K562 (cell line): Measurements from ENCODE around the gene ZMIZ1.

Experiments
- BRD9 ChIP-seq: fragments of 450-650 bp; IDR thresholded peaks from 2 replicates; pipeline ENCODE4 v1.6.1; 2018; ENCODE audit warnings: low read depth; ENCODE audit not compliant: partially characterized antibody
- HDAC8 ChIP-seq: fragments of 450-650 bp; IDR thresholded peaks from 2 replicates; pipeline ENCODE4 v1.6.1; 2016; ENCODE audit warnings: mild to moderate bottlenecking, missing genetic modification characterization, moderate library complexity, missing compliant biosample characterization
- IRF2 ChIP-seq: sonication (generic); formaldehyde crosslinking; IDR thresholded peaks from 2 replicates; pipeline ENCODE4 v1.8.1; 2022; ENCODE audit warnings: mild to moderate bottlenecking, missing genetic modification reagents
- JUN ChIP-seq, 2 experiments: sonication (generic) in 1 of 2; formaldehyde crosslinking in 1 of 2; IDR thresholded peaks; 2 replicates each; pipeline versions ENCODE4 v1.6.1 to v1.8.0; 2012 to 2022; ENCODE audit warnings: borderline replicate concordance in 2 of 2, mild to moderate bottlenecking in 2 of 2, improper control_type of control experiment in 1 of 2, low read depth in 1 of 2, low read length in 1 of 2, missing genetic modification reagents in 1 of 2
- TAF1 ChIP-seq: IDR thresholded peaks from 2 replicates; pipeline ENCODE4 v1.6.1; 2011; ENCODE audit warnings: mild to moderate bottlenecking, low read length, moderate library complexity; ENCODE audit not compliant: insufficient read depth, control insufficient read depth, severe bottlenecking; ENCODE audit errors: extremely low read depth
- TEAD1 ChIP-seq, 2 experiments: fragments of 450-650 bp in 1 of 2; sonication (generic) in 1 of 2; formaldehyde crosslinking; IDR thresholded peaks; 2 replicates each; pipeline versions ENCODE4 v1.4.0 to v1.8.0; 2020 to 2022; ENCODE audit warnings: mild to moderate bottlenecking in 2 of 2, missing genetic modification reagents in 1 of 2
- TF ChIP-seq, protein P1 (sequence below), 3 experiments: fragments of 200-800 bp in 1 of 3; fragments of 250-450 bp in 1 of 3; fragments of 450-650 bp in 1 of 3; sonication (Bioruptor Pico) in 1 of 3; sonication (Bioruptor generic) in 1 of 3; formaldehyde crosslinking in 1 of 3; IDR thresholded peaks; 2 replicates each; pipeline versions ENCODE4 v1.6.1 to v1.8.0; 2016 to 2022; ENCODE audit warnings: mild to moderate bottlenecking in 2 of 3, missing genetic modification characterization in 2 of 3, missing compliant biosample characterization in 1 of 3, moderate library complexity in 1 of 3
- TF ChIP-seq, protein P2 (sequence below): sonication (generic); formaldehyde crosslinking; IDR thresholded peaks from 2 replicates; pipeline ENCODE4 v1.9.0; 2022; ENCODE audit warnings: mild to moderate bottlenecking, missing genetic modification reagents
- TF ChIP-seq, protein P3 (sequence below), 3 experiments: IDR thresholded peaks in 2 of 3; conservative IDR thresholded peaks in 1 of 3; 2 replicates each; pipeline ENCODE4 v1.5.1; 2011 to 2012; ENCODE audit warnings: low read length in 3 of 3, mild to moderate bottlenecking in 3 of 3, control low read depth in 2 of 3, improper control_type of control experiment in 1 of 3, inconsistent platforms in 1 of 3, low read depth in 1 of 3, mixed read lengths in 1 of 3, moderate library complexity in 1 of 3; ENCODE audit not compliant: insufficient read depth in 2 of 3

DNA sequence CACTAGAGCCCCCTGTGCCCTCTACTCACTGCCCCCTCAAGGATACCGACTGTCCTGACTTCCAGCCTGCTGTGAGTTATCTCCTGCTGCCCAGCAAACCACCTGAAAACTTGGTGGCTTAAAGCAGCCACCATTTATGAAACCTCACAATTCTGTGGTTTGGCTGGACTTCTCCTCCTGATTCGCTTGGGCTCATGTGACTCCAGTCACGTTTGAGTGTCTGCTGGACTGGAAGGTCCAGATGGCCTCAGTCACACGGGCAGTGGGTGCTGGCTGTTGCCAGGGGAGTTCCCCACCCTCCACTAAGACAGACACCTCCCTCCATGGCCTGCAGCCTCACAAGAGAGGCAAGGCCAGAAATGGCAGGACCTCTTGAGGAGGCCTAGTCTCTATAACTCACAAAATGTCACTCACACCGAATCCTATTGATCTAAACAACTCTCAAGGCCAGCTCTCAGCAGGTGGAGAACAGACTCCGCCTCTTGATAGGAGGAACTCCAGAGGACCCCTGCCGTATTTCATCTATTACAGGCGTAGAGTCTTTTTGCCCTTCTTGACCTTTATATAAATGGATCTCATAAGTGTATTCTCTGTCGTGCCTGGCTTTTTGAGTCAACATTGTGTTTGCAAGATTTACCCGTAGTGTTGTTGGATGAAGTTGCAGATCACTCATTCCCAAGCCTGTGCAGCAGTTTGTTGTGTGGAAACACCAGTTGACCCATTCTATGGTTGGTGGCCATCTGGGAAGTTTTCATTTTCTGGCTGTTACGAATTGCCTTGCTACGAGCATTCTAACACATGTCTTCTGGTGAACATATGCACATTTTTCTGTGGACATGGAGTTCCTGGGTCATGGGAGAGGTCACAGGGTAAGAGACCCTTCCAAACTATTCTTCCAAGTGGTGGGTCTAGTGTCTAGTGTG is 48.3 kb downstream of the ZMIZ1 start:
- TF ChIP-seq JUN (IDR thresholded peaks at IDR 0.05; ENCODE audit: borderline replicate concordance, low read depth, low read length) (no peak), JUN (CRISPR knock-in tag; IDR thresholded peaks at IDR 0.05; ENCODE audit: borderline replicate concordance) (no peak), BRD9 (no peak), TAF1 (no peak), HDAC8 (tag) (no peak), TEAD1 (CRISPR knock-in tag; IDR thresholded peaks at IDR 0.05) (no peak), IRF2 (CRISPR knock-in tag) (no peak)
- TF ChIP-seq, protein P1, sequence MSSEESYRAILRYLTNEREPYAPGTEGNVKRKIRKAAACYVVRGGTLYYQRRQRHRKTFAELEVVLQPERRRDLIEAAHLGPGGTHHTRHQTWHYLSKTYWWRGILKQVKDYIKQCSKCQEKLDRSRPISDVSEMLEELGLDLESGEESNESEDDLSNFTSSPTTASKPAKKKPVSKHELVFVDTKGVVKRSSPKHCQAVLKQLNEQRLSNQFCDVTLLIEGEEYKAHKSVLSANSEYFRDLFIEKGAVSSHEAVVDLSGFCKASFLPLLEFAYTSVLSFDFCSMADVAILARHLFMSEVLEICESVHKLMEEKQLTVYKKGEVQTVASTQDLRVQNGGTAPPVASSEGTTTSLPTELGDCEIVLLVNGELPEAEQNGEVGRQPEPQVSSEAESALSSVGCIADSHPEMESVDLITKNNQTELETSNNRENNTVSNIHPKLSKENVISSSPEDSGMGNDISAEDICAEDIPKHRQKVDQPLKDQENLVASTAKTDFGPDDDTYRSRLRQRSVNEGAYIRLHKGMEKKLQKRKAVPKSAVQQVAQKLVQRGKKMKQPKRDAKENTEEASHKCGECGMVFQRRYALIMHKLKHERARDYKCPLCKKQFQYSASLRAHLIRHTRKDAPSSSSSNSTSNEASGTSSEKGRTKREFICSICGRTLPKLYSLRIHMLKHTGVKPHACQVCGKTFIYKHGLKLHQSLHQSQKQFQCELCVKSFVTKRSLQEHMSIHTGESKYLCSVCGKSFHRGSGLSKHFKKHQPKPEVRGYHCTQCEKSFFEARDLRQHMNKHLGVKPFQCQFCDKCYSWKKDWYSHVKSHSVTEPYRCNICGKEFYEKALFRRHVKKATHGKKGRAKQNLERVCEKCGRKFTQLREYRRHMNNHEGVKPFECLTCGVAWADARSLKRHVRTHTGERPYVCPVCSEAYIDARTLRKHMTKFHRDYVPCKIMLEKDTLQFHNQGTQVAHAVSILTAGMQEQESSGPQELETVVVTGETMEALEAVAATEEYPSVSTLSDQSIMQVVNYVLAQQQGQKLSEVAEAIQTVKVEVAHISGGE (CRISPR knock-in tag; IDR thresholded peaks at IDR 0.05): no peak
- TF ChIP-seq, protein P2, sequence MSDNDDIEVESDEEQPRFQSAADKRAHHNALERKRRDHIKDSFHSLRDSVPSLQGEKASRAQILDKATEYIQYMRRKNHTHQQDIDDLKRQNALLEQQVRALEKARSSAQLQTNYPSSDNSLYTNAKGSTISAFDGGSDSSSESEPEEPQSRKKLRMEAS (CRISPR knock-in tag): no peak
- TF ChIP-seq, protein P3, sequence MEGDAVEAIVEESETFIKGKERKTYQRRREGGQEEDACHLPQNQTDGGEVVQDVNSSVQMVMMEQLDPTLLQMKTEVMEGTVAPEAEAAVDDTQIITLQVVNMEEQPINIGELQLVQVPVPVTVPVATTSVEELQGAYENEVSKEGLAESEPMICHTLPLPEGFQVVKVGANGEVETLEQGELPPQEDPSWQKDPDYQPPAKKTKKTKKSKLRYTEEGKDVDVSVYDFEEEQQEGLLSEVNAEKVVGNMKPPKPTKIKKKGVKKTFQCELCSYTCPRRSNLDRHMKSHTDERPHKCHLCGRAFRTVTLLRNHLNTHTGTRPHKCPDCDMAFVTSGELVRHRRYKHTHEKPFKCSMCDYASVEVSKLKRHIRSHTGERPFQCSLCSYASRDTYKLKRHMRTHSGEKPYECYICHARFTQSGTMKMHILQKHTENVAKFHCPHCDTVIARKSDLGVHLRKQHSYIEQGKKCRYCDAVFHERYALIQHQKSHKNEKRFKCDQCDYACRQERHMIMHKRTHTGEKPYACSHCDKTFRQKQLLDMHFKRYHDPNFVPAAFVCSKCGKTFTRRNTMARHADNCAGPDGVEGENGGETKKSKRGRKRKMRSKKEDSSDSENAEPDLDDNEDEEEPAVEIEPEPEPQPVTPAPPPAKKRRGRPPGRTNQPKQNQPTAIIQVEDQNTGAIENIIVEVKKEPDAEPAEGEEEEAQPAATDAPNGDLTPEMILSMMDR (IDR thresholded peaks at IDR 0.05 in 2 of 3, conservative IDR thresholded peaks at IDR 0.05 in 1 of 3; ENCODE audit: insufficient read depth in 2 of 3, low read depth in 1 of 3, low read length in 3 of 3): no peak
